MCF 10A (cell line): ENCODE measurements around the gene TCEA2. TPM values are rescaled to one million over a fixed set of nuclear protein-coding genes. Genes with fewer than 3 reads are reported as not detected.

ENCODE experiments used
- BruUV-seq: library from RNA; stranded (reverse); fragments of 400-500 nt; replicated peaks from 2 replicates; lab custom pipeline; 2021; lab: Mats Ljungman, UMichigan
- CTCF ChIA-PET: fragments of 300-600 bp; sonication (Branson Sonifier 250); formaldehyde crosslinking; extraction: SDS; loops from one replicate; lab custom pipeline; 2021; ENCODE audit warnings: antibody characterized with exemption, inconsistent platforms; lab: Yijun Ruan, JAX
- POLR2A ChIA-PET: fragments of 300-600, 350-650 bp; sonication (Branson Sonifier 250); formaldehyde crosslinking; extraction: SDS; loops from one replicate; lab custom pipeline; 2020; ENCODE audit warnings: antibody characterized with exemption, inconsistent platforms; lab: Yijun Ruan, JAX
- DNase-seq: peaks from one replicate; pipeline ENCODE4 v3.0.0-alpha.2; 2018; ENCODE audit not compliant: unreplicated experiment
- H3K27ac Mint-ChIP-seq: one replicate; pipeline ENCODE4 v1.8.0; 2022; ENCODE audit warnings: mild to moderate bottlenecking, low read depth, mixed read lengths; ENCODE audit not compliant: unreplicated experiment
- H3K27me3 Mint-ChIP-seq: one replicate; pipeline ENCODE4 v1.8.0; 2022; ENCODE audit warnings: mixed read lengths; ENCODE audit not compliant: insufficient read depth, unreplicated experiment
- H3K36me3 Mint-ChIP-seq: one replicate; pipeline ENCODE4 v1.8.0; 2022; ENCODE audit warnings: mild to moderate bottlenecking, moderate library complexity, mixed read lengths; ENCODE audit not compliant: insufficient read depth, unreplicated experiment
- H3K4me1 Mint-ChIP-seq: one replicate; pipeline ENCODE4 v1.8.0; 2022; ENCODE audit warnings: mixed read lengths; ENCODE audit not compliant: insufficient read depth, unreplicated experiment
- H3K4me3 Mint-ChIP-seq: one replicate; pipeline ENCODE4 v1.8.0; 2022; ENCODE audit warnings: mild to moderate bottlenecking, moderate library complexity, mixed read lengths; ENCODE audit not compliant: unreplicated experiment
- H3K9me3 Mint-ChIP-seq: one replicate; pipeline ENCODE4 v1.8.0; 2022; ENCODE audit warnings: mixed read lengths; ENCODE audit not compliant: unreplicated experiment
- CTCF ChIP-seq: fragments of 200-600 bp; IDR thresholded peaks from one replicate; pipeline ENCODE4 v1.8.0; 2022; ENCODE audit warnings: antibody characterized with exemption, mild to moderate bottlenecking; ENCODE audit not compliant: unreplicated experiment
- intact Hi-C: fragments of 100-400 bp; cut with micrococcal nuclease; formaldehyde crosslinking; loops from 2 replicates; pipeline ENCODE4 v1.14.1; 2022
- total RNA-seq: library from RNA; stranded (reverse); gene quantifications from 2 replicates; pipeline ENCODE4 v1.2.3, GENCODE V29; 2022

The TCEA2 gene
- total RNA-seq, 1 experiment from 2014 or later: 30.8 TPM

GRCh38 chr20:64039293-64040160 lies 23.5 kb upstream of the TCEA2 start:
- Mint-ChIP-seq H3K4me1 (peaks cover 11% of the 10 kb centered on the region), H3K27ac (peak overlapping the region; percentile 35), H3K9me3 (no peaks in the 10 kb centered on the region), H3K36me3 (peaks cover 18% of the 10 kb centered on the region), H3K27me3 (no peaks in the 10 kb centered on the region), H3K4me3 (peak overlapping the region; percentile 65)
- ChIA-PET POLR2A (interaction anchor here (0.6 to 3.8 kb wide), 17 partner anchors 9 to 291 kb away, joined by 3 to 26 read pairs (median 5); partner anchors contain the start of genes LKAAEAR1, PRPF6, SAMD10 and SOX18), CTCF (interaction anchor here (0.5 to 10.8 kb wide), 37 partner anchors 8 to 500 kb away, joined by 3 to 284 read pairs (median 5); partner anchors contain the start of genes LKAAEAR1, OPRL1, RGS19 and TCEA2)
- intact Hi-C loops: loop anchor here (1.0 to 2.0 kb wide), 3 partner anchors 18 to 81 kb away; partner anchors contain the start of gene PRPF6
- no peak for DNase-seq
- TF ChIP-seq CTCF: no peak
- no TSS peak for BruUV-seq

- no TSS peak for BruUV-seq
- H3K36me3 Mint-ChIP-seq: peaks cover 11% of the 10 kb centered on the region
- peak overlapping the region; percentile 14 for H3K4me3 Mint-ChIP-seq
- H3K27ac Mint-ChIP-seq: peak overlapping the region; percentile 35
- peaks cover 20% of the 10 kb centered on the region for H3K4me1 Mint-ChIP-seq
- H3K9me3 Mint-ChIP-seq: no peaks in the 10 kb centered on the region
- ChIA-PET POLR2A (interaction anchor here (0.5 to 3.8 kb wide), 11 partner anchors 9 to 1690 kb away, joined by 3 to 26 read pairs (median 3); partner anchors contain the start of genes LKAAEAR1, PRPF6, SAMD10 and TCEA2), CTCF (interaction anchor here (0.6 to 10.8 kb wide), 16 partner anchors 10 to 501 kb away, joined by 3 to 284 read pairs (median 8); partner anchors contain the start of genes OPRL1, RGS19 and TCEA2)
- no peaks in the 10 kb centered on the region for H3K27me3 Mint-ChIP-seq
- DNase-seq: no peak
- intact Hi-C loops: no loop called here
- TF ChIP-seq CTCF: no peak
These were observed 22.6 kb upstream of the TCEA2 start for GRCh38 chr20:64040231-64041039.

GRCh38 chr20:64041040-64041780 lies 21.8 kb upstream of the TCEA2 start:
- TF ChIP-seq CTCF: no peak
- intact Hi-C loops: no loop called here
- Mint-ChIP-seq H3K9me3 (no peaks in the 10 kb centered on the region), H3K27me3 (no peaks in the 10 kb centered on the region), H3K4me1 (peaks cover 27% of the 10 kb centered on the region), H3K36me3 (peaks cover 7% of the 10 kb centered on the region), H3K27ac (peak overlapping the region; percentile 27), H3K4me3 (no peak overlapping the region)
- ChIA-PET POLR2A (interaction anchor here (0.6 to 3.8 kb wide), 10 partner anchors 10 to 1691 kb away, joined by 3 to 26 read pairs (median 3); partner anchors contain the start of genes PRPF6, SAMD10, TCEA2 and UCKL1), CTCF (interaction anchor here (1.6 to 10.8 kb wide), 5 partner anchors 15 to 79 kb away, joined by 6 to 284 read pairs (median 37); partner anchors contain the start of genes OPRL1, RGS19 and TCEA2)
- DNase-seq: no peak
- no TSS peak for BruUV-seq
